ENCODE data around the gene RGL2. TPM values are rescaled to one million over a fixed set of nuclear protein-coding genes. Genes with fewer than 3 reads are reported as not detected.
A peak's percentile ranks its signal among the peaks of the same experiment; 100 is the strongest.

The RGL2 gene
- polyA plus RNA-seq, 1 donor (not counting 4 experiments of a cell fraction or from before 2014, with no cell fraction given): 33.6 TPM

GRCh38 chr6:33324125-33324524 is 25.4 kb upstream of the RGL2 start:
- no peak for FAIRE-seq
- peak overlapping the region; percentile 78 for H2AFZ ChIP-seq (ENCODE audit: control insufficient read depth, low read length)
- dilution Hi-C loops (cut with MboI; ENCODE audit: extremely low pct_ligation_motif_present, low sequenced_read_pairs): no loop called here

GRCh38 chr6:33323623-33323948 is 24.8 kb upstream of the RGL2 start:
- H3K9ac ChIP-seq (ENCODE audit: control insufficient read depth, extremely low read depth, insufficient read depth, low read length): peak overlapping the region; percentile 91
- peaks cover 39% of the 10 kb centered on the region for H3K4me1 ChIP-seq (ENCODE audit: control insufficient read depth, extremely low read depth, insufficient read depth, low read length)
- H3K9me3 ChIP-seq (ENCODE audit: control insufficient read depth, low read depth, low read length): no peaks in the 10 kb centered on the region
- peaks cover 15 to 23% of the 10 kb centered on the region in 2 experiments for H3K36me3 ChIP-seq (ENCODE audit: control insufficient read depth in 2 of 2, extremely low read depth in 1 of 2, insufficient read depth in 2 of 2, low read length in 2 of 2)
- FAIRE-seq (no peak), DNase-seq (ENCODE audit: low read depth, low spot score) (no peak)
- TF ChIP-seq CTCF (optimal IDR thresholded peaks at IDR 0.05 in 1 of 3, IDR thresholded peaks at IDR 0.05 in 1 of 3, conservative IDR thresholded peaks at IDR 0.05 in 1 of 3; ENCODE audit: extremely low read depth in 1 of 3, insufficient read depth in 2 of 3, low read length in 3 of 3) (no peak), EZH2 (IDR thresholded peaks at IDR 0.05; ENCODE audit: low read length) (no peak)
- dilution Hi-C loops (cut with MboI; ENCODE audit: extremely low pct_ligation_motif_present, low sequenced_read_pairs): no loop called here
- peaks cover 38% of the 10 kb centered on the region for H3K79me2 ChIP-seq (ENCODE audit: control insufficient read depth, insufficient read depth, low read length)
- peak overlapping the region; percentile 22 for H3K27ac ChIP-seq (ENCODE audit: control insufficient read depth, insufficient read depth, low read length)
- peak overlapping the region; percentile 51 to 80 (median 65) for H3K4me3 ChIP-seq (ENCODE audit: control insufficient read depth in 2 of 3, extremely low read depth in 1 of 3, insufficient read depth in 2 of 3, low read depth in 1 of 3, low read length in 3 of 3)
- no peaks in the 10 kb centered on the region for H4K20me1 ChIP-seq (ENCODE audit: control insufficient read depth, extremely low read depth, insufficient read depth, low read length)
- H3K4me2 ChIP-seq (ENCODE audit: control insufficient read depth, extremely low read depth, insufficient read depth, low read depth, low read length): peak overlapping the region; percentile 85
- peak overlapping the region; percentile 78 for H2AFZ ChIP-seq (ENCODE audit: control insufficient read depth, low read length)
- H3K9me1 ChIP-seq (ENCODE audit: control insufficient read depth, extremely low read depth, insufficient read depth, low read length): no peaks in the 10 kb centered on the region
- no peaks in the 10 kb centered on the region for H3K27me3 ChIP-seq (ENCODE audit: control insufficient read depth, extremely low read depth, insufficient read depth, low read length)

More at GRCh38 chr6:33324125-33324524, 25.4 kb upstream of the RGL2 start:
- no peak for TF ChIP-seq CTCF (optimal IDR thresholded peaks at IDR 0.05 in 1 of 3, IDR thresholded peaks at IDR 0.05 in 1 of 3, conservative IDR thresholded peaks at IDR 0.05 in 1 of 3; ENCODE audit: extremely low read depth in 1 of 3, insufficient read depth in 2 of 3, low read length in 3 of 3)
- no peak for TF ChIP-seq EZH2 (IDR thresholded peaks at IDR 0.05; ENCODE audit: low read length)
- no peaks in the 10 kb centered on the region for H3K9me1 ChIP-seq (ENCODE audit: control insufficient read depth, extremely low read depth, insufficient read depth, low read length)
- H3K4me3 ChIP-seq (ENCODE audit: control insufficient read depth in 2 of 3, extremely low read depth in 1 of 3, insufficient read depth in 2 of 3, low read depth in 1 of 3, low read length in 3 of 3): peak overlapping the region in 1 of 3 experiments; percentile 80
- H3K9ac ChIP-seq (ENCODE audit: control insufficient read depth, extremely low read depth, insufficient read depth, low read length): no peak overlapping the region
- no peak overlapping the region for H3K27ac ChIP-seq (ENCODE audit: control insufficient read depth, insufficient read depth, low read length)
- no peaks in the 10 kb centered on the region for H3K27me3 ChIP-seq (ENCODE audit: control insufficient read depth, extremely low read depth, insufficient read depth, low read length)
- H4K20me1 ChIP-seq (ENCODE audit: control insufficient read depth, extremely low read depth, insufficient read depth, low read length): no peaks in the 10 kb centered on the region
- peak overlapping the region; percentile 85 for H3K4me2 ChIP-seq (ENCODE audit: control insufficient read depth, extremely low read depth, insufficient read depth, low read depth, low read length)
- peaks cover 10 to 17% of the 10 kb centered on the region in 2 experiments for H3K36me3 ChIP-seq (ENCODE audit: control insufficient read depth in 2 of 2, extremely low read depth in 1 of 2, insufficient read depth in 2 of 2, low read length in 2 of 2)
- H3K4me1 ChIP-seq (ENCODE audit: control insufficient read depth, extremely low read depth, insufficient read depth, low read length): peaks cover 34% of the 10 kb centered on the region
- H3K9me3 ChIP-seq (ENCODE audit: control insufficient read depth, low read depth, low read length): no peaks in the 10 kb centered on the region
- no peak for DNase-seq (ENCODE audit: low read depth, low spot score)
- H3K79me2 ChIP-seq (ENCODE audit: control insufficient read depth, insufficient read depth, low read length): peaks cover 33% of the 10 kb centered on the region
